22Rv1 (cell line): ENCODE results near the gene CXCL8.
"Not testable (repeated sequence)": the region's sequence is repeated elsewhere in the genome, so short reads cannot be mapped to it uniquely, and the experiment has no call there.

ENCODE experiments used
- H3K27ac ChIP-seq: fragments of 450-650 bp; 2 replicates; pipeline ENCODE4 v1.5.1; 2017
- ZFX ChIP-seq: fragments of 450-650 bp; IDR thresholded peaks from 2 replicates; pipeline ENCODE4 v1.6.1; 2017; ENCODE audit warnings: antibody characterized with exemption, borderline replicate concordance
- TF ChIP-seq, protein P1 (sequence below): fragments of 450-650 bp; IDR thresholded peaks from 2 replicates; pipeline ENCODE4 v1.5.1; 2017; ENCODE audit warnings: mild to moderate bottlenecking

Gene CXCL8

DNA sequence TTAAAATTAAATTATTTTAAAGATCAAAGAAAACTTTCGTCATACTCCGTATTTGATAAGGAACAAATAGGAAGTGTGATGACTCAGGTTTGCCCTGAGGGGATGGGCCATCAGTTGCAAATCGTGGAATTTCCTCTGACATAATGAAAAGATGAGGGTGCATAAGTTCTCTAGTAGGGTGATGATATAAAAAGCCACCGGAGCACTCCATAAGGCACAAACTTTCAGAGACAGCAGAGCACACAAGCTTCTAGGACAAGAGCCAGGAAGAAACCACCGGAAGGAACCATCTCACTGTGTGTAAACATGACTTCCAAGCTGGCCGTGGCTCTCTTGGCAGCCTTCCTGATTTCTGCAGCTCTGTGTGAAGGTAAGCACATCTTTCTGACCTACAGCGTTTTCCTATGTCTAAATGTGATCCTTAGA lies at the start of gene CXCL8:
Gene CXCL8, plus strand, starts transcription at position 217 of the 426 bp plus-strand sequence. Its CDS starts 90 bp downstream, at position 307.
- TF ChIP-seq ZFX, result no peak
- TF ChIP-seq, protein P1, sequence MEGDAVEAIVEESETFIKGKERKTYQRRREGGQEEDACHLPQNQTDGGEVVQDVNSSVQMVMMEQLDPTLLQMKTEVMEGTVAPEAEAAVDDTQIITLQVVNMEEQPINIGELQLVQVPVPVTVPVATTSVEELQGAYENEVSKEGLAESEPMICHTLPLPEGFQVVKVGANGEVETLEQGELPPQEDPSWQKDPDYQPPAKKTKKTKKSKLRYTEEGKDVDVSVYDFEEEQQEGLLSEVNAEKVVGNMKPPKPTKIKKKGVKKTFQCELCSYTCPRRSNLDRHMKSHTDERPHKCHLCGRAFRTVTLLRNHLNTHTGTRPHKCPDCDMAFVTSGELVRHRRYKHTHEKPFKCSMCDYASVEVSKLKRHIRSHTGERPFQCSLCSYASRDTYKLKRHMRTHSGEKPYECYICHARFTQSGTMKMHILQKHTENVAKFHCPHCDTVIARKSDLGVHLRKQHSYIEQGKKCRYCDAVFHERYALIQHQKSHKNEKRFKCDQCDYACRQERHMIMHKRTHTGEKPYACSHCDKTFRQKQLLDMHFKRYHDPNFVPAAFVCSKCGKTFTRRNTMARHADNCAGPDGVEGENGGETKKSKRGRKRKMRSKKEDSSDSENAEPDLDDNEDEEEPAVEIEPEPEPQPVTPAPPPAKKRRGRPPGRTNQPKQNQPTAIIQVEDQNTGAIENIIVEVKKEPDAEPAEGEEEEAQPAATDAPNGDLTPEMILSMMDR, result no peak
- H3K27ac ChIP-seq, result 0 out of 2 replicates have a peak within 1 kb of the TSS, but pooled peaks have one; percentile 12

DNA sequence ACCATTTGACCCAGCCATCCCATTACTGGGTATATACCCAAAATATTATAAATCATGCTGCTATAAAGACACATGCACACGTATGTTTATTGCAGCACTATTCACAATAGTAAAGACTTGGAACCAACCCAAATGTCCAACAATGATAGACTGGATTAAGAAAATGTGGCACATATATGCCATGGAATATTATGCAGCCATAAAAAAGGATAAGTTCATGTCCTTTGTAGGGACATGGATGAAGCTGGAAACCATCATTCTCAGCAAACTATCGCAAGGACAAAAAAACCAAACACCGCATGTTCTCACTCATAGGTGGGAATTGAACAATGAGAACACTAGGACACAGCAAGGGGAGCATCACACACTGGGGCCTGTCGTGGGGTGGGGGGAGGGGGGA lies 49.2 kb upstream of the CXCL8 start:
- H3K27ac ChIP-seq, result not testable (repeated sequence)

DNA sequence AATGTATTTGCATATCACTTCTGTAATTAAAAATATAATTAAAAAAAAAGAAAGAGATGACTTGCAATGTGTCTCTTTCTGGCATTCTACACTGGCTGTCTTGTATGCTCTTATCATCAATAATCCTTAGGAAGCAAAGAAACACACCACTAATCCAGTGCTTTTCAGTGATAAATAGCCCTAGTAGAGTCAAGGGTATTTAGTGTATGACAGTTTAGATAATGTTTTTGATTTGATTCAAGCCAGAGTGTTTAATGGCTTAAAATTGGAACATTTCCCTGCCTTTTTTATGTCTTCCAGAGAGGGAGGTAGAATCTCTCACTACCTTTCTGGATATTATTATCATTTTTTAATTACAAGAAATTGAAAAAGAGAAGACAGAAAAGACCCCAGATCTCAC lies 48.6 kb upstream of the CXCL8 start:
- no peak for TF ChIP-seq ZFX
- TF ChIP-seq, protein P1, result no peak
- no peak overlapping the region for H3K27ac ChIP-seq

DNA sequence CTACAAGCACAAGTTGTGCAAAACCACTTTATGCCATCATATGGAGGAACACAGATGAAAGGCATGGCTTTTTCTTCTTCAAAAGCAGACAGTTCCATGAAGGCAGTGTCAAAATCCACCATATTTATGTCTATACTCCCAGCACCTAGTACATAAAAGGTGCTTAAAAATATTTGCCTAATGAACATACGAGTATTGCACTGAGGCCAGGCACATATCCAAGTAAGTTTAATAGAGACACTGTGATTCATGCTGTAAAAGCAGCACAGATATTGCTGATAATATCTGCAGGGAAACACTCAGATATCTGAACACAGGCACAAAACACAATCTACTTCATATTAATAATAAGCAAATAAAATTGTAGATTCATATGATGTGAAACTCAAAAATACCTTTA lies 48.1 kb upstream of the CXCL8 start:
- H3K27ac ChIP-seq, result no peak overlapping the region

DNA sequence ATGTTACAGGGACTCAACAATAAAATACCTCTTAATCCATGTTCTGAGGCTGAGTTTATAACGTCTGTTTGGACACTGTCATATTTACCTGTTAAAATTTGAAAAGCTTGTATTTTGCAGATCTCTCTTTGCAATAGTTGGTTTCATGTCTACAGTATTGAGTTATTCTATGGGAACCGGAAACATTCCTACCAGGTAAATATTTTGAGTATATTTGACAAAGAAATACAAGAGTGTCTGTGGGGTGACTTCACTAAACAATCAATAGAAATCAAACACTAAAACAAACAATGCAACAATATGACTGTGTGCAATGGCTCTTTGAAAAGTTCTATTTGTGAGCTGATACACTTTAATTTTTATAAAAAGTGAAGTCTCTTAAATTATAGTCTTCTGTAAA lies 47.7 kb upstream of the CXCL8 start:
- no peak overlapping the region for H3K27ac ChIP-seq
- TF ChIP-seq, protein P1, result no peak
- TF ChIP-seq ZFX, result no peak

More for the DNA sequence above, 48.1 kb upstream of the CXCL8 start:
- TF ChIP-seq, protein P1, result no peak
- no peak for TF ChIP-seq ZFX

DNA sequence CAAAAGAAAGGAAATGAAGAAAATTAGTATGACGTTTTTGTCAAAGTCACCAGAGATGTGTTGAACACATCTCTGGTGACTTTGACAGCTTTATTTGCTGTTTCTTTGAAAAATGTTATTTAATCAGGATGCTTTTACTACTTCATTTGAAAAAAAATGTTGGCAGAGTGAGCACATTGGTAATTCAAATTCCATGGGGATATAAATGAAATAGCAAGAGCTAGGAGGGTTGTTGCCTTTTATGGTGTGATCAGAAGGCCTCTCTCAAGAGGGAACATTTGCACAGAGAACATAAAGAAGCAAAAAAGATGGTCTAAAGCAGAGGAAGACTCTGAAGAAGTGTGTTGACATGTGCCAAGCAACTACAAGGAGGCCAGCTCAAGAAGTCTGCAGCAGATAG lies 46.6 kb upstream of the CXCL8 start:
- H3K27ac ChIP-seq, result no peak overlapping the region
- TF ChIP-seq, protein P1, result no peak
- TF ChIP-seq ZFX, result no peak

DNA sequence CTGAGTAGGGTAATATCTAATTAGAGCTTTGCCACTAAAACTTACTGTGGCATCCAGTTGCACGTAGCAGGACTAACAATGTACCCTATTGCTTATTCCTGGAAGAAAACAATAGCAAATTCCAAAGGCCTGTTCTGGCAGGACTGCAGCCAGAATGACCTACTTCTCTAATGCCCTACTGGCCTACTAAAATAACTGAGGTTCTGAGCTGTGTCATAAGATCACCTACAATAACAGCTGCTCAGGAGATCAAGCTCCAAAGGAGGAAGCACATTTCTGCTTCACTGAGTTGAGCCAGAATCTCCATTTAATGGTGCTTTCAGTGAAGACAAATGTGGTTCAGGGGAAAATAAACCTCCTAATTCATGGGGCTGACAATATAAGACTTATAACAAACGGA lies 42.2 kb upstream of the CXCL8 start:
- H3K27ac ChIP-seq, result no peak overlapping the region
- TF ChIP-seq, protein P1, result no peak
- TF ChIP-seq ZFX, result no peak

DNA sequence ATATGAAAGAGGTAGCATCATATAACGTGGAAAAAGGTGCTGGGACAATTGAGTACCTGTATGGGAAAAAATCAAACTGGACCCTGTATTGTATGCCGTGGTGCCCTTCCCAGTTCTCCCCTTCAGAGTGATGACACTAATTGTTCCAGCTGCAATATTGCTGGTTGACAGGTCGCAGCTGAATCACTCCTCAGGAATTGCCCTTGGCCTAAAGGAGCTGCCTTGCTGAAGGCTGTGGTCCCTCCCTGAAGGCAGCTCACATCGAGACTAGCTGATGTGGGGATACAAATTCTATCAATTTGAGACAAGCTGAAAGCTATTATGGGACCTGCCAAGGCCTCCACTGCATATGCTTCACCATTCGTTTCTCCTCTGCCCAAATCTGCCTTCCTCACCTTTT lies 39.3 kb upstream of the CXCL8 start:
- H3K27ac ChIP-seq, result no peak overlapping the region
- TF ChIP-seq ZFX, result no peak
- TF ChIP-seq, protein P1, result no peak
